Natural killer cell treated with Interleukin-12 subunit alpha and Interleukin-12 subunit beta and Interleukin-15 and Interleukin-18, amount 100 ng/mL, for 72 hours (primary cell): ENCODE measurements around the gene C1orf226. TPM values are rescaled to one million over a fixed set of nuclear protein-coding genes. Genes with fewer than 3 reads are reported as not detected.
"Not testable (repeated sequence)": the region's sequence is repeated elsewhere in the genome, so short reads cannot be mapped to it uniquely, and the experiment has no call there.

Source experiments
- ATAC-seq, 2 donors: fragments of 150-1000 bp; cut with Tn5 transposase in 1 of 2; sonication (Bioruptor Pico), chemical (Tn5 transposase) in 1 of 2; 2 replicates each; pipeline ENCODE4 v1.10.0; 2021
- DNase-seq: peaks from one replicate; pipeline ENCODE4 v3.0.0; 2022; ENCODE audit warnings: low spot score
- H3K27ac Mint-ChIP-seq, 2 donors: 1 replicate in 1 of 2; 2 replicates in 1 of 2; pipeline ENCODE4 v1.8.0; 2022; ENCODE audit warnings: mixed read lengths in 2 of 2, mild to moderate bottlenecking in 1 of 2, moderate library complexity in 1 of 2
- H3K27me3 Mint-ChIP-seq, 2 donors: 1 replicate in 1 of 2; 2 replicates in 1 of 2; pipeline ENCODE4 v1.8.0; 2022; ENCODE audit warnings: mixed read lengths in 2 of 2
- H3K36me3 Mint-ChIP-seq: one replicate; pipeline ENCODE4 v1.8.0; 2022; ENCODE audit warnings: mixed read lengths
- H3K4me1 Mint-ChIP-seq, 2 donors: 1 replicate in 1 of 2; 2 replicates in 1 of 2; pipeline ENCODE4 v1.8.0; 2022; ENCODE audit warnings: low read depth in 2 of 2, mixed read lengths in 2 of 2, mild to moderate bottlenecking in 1 of 2
- H3K4me3 Mint-ChIP-seq: one replicate; pipeline ENCODE4 v1.8.0; 2022; ENCODE audit warnings: mixed read lengths
- H3K9me3 Mint-ChIP-seq: 2 replicates; pipeline ENCODE4 v1.8.0; 2022; ENCODE audit warnings: mixed read lengths
- total RNA-seq, 2 donors: library from RNA; stranded (reverse); gene quantifications; one replicate each; pipeline ENCODE4 v1.2.3, GENCODE V29; 2022

The C1orf226 gene, protein sequence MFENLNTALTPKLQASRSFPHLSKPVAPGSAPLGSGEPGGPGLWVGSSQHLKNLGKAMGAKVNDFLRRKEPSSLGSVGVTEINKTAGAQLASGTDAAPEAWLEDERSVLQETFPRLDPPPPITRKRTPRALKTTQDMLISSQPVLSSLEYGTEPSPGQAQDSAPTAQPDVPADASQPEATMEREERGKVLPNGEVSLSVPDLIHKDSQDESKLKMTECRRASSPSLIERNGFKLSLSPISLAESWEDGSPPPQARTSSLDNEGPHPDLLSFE
- total RNA-seq: not detected

DNA sequence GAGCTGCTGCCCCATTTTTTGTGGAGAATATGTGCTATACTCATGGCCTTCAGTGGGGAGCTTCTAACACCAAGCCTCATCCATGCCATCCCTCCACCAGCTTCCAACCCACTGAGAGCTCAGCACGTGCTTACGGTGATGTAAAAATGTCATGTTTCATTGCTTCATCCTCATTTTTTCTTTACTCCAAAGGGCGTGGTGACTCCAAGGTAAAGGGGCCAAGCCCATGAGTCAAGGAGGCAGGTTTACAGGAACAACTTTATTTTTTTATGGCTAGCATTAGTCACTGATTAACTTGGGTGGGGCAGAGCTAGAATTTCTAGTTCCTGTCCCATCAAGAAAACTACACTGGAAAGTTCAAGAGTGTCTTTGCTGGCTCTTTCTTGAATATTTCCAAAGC, at the start of gene C1orf226:
Gene C1orf226 (plus strand): TSS at position 346 of the 400 bp plus-strand sequence. CDS start 174 bp downstream, outside the sequence.
- DNase-seq (no peak), ATAC-seq (no peak)
- no peaks in the 10 kb centered on the region for H3K9me3 Mint-ChIP-seq
- H3K36me3 Mint-ChIP-seq: no peaks in the 10 kb centered on the region
- peaks cover 0 to 4% of the 10 kb centered on the region in 2 donors for H3K4me1 Mint-ChIP-seq
- H3K27ac Mint-ChIP-seq: no peak within 1 kb of the TSS
- H3K4me3 Mint-ChIP-seq: no peak within 1 kb of the TSS
- H3K27me3 Mint-ChIP-seq: no peaks in the 10 kb centered on the region

DNA sequence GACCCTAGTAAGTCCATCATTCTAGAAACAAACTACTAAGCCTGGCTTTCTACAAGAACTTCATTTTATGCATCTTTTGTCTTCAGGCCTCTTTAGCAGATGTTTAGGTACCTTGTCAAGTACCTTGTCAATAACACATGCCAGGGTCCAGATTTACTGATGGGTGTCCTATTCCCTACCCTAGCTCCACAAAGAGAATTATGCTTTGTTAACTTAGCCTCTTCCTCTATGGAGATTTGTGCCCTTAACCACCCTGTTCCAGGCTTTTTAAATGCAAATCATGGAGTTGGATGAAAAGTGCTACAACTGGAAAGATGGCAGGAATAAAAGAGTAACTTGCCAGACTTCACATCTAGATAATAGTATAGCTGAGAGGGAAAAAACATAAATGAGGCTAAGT, 47.5 kb upstream of the C1orf226 start:
- H3K36me3 Mint-ChIP-seq: no peaks in the 10 kb centered on the region
- ATAC-seq (no peak), DNase-seq (no peak)
- no peaks in the 10 kb centered on the region for H3K4me1 Mint-ChIP-seq
- no peak overlapping the region for H3K4me3 Mint-ChIP-seq
- no peak overlapping the region for H3K27ac Mint-ChIP-seq
- peaks cover 5 to 7% of the 10 kb centered on the region in 2 donors for H3K27me3 Mint-ChIP-seq
- no peaks in the 10 kb centered on the region for H3K9me3 Mint-ChIP-seq

DNA sequence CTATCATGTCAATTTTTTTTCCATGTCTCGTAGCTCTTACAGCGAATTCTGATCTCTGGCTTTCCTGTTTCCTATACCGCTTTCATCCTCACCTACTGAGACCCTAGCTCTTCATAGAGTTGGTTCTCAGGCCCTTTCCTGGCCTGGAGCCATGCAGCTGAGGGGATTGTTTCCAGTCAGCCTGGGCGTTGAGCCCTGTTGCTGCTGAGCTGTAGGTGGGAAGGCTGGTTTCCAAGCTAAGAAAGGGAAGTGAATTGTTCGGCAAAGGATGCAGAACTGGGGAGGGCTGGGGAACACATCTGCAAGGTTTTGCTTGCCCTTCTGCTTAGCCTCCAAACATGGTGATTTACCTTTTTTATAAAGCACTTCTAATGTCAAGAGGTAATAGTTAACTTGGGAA, 46.4 kb upstream of the C1orf226 start:
- Mint-ChIP-seq H3K27ac (no peak overlapping the region), H3K4me3 (no peak overlapping the region), H3K4me1 (no peaks in the 10 kb centered on the region), H3K27me3 (peaks cover 7% of the 10 kb centered on the region in 2 donors), H3K36me3 (no peaks in the 10 kb centered on the region), H3K9me3 (no peaks in the 10 kb centered on the region)
- DNase-seq (no peak), ATAC-seq (no peak)

- Mint-ChIP-seq H3K4me3 (no peak overlapping the region), H3K36me3 (no peaks in the 10 kb centered on the region), H3K4me1 (no peaks in the 10 kb centered on the region), H3K27ac (no peak overlapping the region), H3K27me3 (peaks cover 7 to 9% of the 10 kb centered on the region in 2 donors), H3K9me3 (no peaks in the 10 kb centered on the region)
- ATAC-seq (no peak), DNase-seq (no peak)
Observed at GRCh38 chr1:162336621-162337285, 44.8 kb upstream of the C1orf226 start.

GRCh38 chr1:162342452-162342983, 39.0 kb upstream of the C1orf226 start:
- DNase-seq (no peak), ATAC-seq (no peak)
- H3K27me3 Mint-ChIP-seq: peaks cover 6 to 9% of the 10 kb centered on the region in 2 donors
- H3K4me1 Mint-ChIP-seq: no peaks in the 10 kb centered on the region
- no peaks in the 10 kb centered on the region for H3K9me3 Mint-ChIP-seq
- H3K36me3 Mint-ChIP-seq: no peaks in the 10 kb centered on the region
- H3K27ac Mint-ChIP-seq: no peak overlapping the region
- no peak overlapping the region for H3K4me3 Mint-ChIP-seq

DNA sequence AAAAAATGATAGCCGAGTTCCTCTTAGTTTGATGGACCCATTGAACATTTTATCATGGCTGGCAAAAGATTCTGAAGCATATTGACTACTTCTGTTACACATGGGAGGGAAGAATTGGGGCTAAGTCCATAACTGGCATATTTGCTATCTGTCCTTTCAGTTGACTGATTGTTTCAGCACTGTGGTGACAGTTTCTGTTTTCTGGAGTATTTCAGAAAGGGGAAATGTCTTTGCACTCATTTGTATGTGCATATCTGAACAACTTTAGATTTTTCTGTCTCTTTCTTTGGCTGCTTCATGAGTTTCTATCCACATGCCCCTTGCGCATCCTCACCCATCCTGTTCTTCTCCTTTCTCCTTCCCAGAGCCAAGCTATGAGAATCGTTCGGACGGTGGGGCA, 38.1 kb upstream of the C1orf226 start:
- H3K36me3 Mint-ChIP-seq: no peaks in the 10 kb centered on the region

GRCh38 chr1:162347281-162347680, 34.2 kb upstream of the C1orf226 start:
- Mint-ChIP-seq H3K4me1 (no peaks in the 10 kb centered on the region), H3K9me3 (no peaks in the 10 kb centered on the region), H3K27me3 (peaks cover 6 to 23% of the 10 kb centered on the region in 2 donors), H3K36me3 (no peaks in the 10 kb centered on the region), H3K4me3 (no peak overlapping the region), H3K27ac (no peak overlapping the region)
- DNase-seq (no peak), ATAC-seq (no peak)

More for the DNA sequence above, 38.1 kb upstream of the C1orf226 start:
- DNase-seq (no peak), ATAC-seq (no peak)
- no peaks in the 10 kb centered on the region for H3K9me3 Mint-ChIP-seq
- peaks cover 6 to 9% of the 10 kb centered on the region in 2 donors for H3K27me3 Mint-ChIP-seq
- no peak overlapping the region for H3K4me3 Mint-ChIP-seq
- no peak overlapping the region for H3K27ac Mint-ChIP-seq
- H3K4me1 Mint-ChIP-seq: no peaks in the 10 kb centered on the region

GRCh38 chr1:162349635-162350330, 31.7 kb upstream of the C1orf226 start:
- Mint-ChIP-seq H3K4me1 (no peaks in the 10 kb centered on the region), H3K36me3 (no peaks in the 10 kb centered on the region), H3K4me3 (no peak overlapping the region), H3K27ac (no peak overlapping the region), H3K27me3 (peaks cover 6 to 25% of the 10 kb centered on the region in 2 donors), H3K9me3 (no peaks in the 10 kb centered on the region)
- DNase-seq: no peak
- ATAC-seq: no peak

- Mint-ChIP-seq H3K27ac (no peak overlapping the region), H3K4me3 (no peak overlapping the region), H3K36me3 (no peaks in the 10 kb centered on the region), H3K27me3 (peaks cover 4 to 25% of the 10 kb centered on the region in 2 donors), H3K4me1 (no peaks in the 10 kb centered on the region), H3K9me3 (no peaks in the 10 kb centered on the region)
- ATAC-seq: no peak
- no peak for DNase-seq
Observed at GRCh38 chr1:162351246-162351842, 30.2 kb upstream of the C1orf226 start.

DNA sequence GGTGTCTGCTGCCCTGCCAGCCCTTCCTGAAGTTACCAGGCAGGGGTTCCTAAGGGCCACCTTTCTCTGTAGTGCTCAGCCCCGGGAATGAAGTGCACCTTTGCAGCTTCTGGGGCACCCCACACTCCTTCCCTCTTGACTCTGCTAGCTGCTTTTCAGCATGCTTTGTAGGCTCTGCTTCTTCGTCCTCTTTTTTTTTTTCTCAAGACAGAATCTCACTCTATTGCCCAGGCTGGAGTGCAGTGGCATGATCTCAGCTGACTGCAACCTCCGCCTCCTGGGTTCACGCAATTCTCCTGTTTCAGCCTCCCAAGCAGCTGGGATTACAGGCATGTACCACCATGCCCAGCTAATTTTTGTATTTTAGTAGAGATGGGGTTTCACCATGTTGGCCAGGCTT, 29.7 kb upstream of the C1orf226 start:
- not testable (repeated sequence) for H3K27ac Mint-ChIP-seq, ATAC-seq, H3K36me3 Mint-ChIP-seq, H3K9me3 Mint-ChIP-seq, H3K4me1 Mint-ChIP-seq, DNase-seq, H3K4me3 Mint-ChIP-seq
- H3K27me3 Mint-ChIP-seq: peaks cover 4 to 25% of the 10 kb centered on the region in 2 donors

GRCh38 chr1:162353078-162353477, 28.4 kb upstream of the C1orf226 start:
- Mint-ChIP-seq H3K36me3 (no peaks in the 10 kb centered on the region), H3K4me3 (no peak overlapping the region), H3K9me3 (no peaks in the 10 kb centered on the region), H3K27ac (no peak overlapping the region), H3K4me1 (peaks cover 0 to 7% of the 10 kb centered on the region in 2 donors), H3K27me3 (peaks cover 9 to 30% of the 10 kb centered on the region in 2 donors)
- ATAC-seq: no peak
- DNase-seq: no peak

GRCh38 chr1:162353702-162354101, 27.8 kb upstream of the C1orf226 start:
- Mint-ChIP-seq H3K27ac (no peak overlapping the region), H3K27me3 (peaks cover 9 to 30% of the 10 kb centered on the region in 2 donors), H3K9me3 (no peaks in the 10 kb centered on the region), H3K36me3 (no peaks in the 10 kb centered on the region), H3K4me3 (no peak overlapping the region), H3K4me1 (peaks cover 0 to 7% of the 10 kb centered on the region in 2 donors)
- no peak for DNase-seq
- no peak for ATAC-seq

GRCh38 chr1:162357681-162358266, 23.8 kb upstream of the C1orf226 start:
- peak in 1 of 2 donors; percentile 49 for ATAC-seq
- Mint-ChIP-seq H3K27me3 (peaks cover 7 to 8% of the 10 kb centered on the region in 2 donors), H3K4me1 (peaks cover 0 to 7% of the 10 kb centered on the region in 2 donors), H3K9me3 (no peaks in the 10 kb centered on the region), H3K4me3 (no peak overlapping the region), H3K36me3 (no peaks in the 10 kb centered on the region), H3K27ac (no peak overlapping the region)
- DNase-seq: no peak
